ENCODE results near the gene ZFP62. TPM values are rescaled to one million over a fixed set of nuclear protein-coding genes. Genes with fewer than 3 reads are reported as not detected.

Gene ZFP62
- total RNA-seq, 1 experiment from 2014 or later, result 34.4 TPM

GRCh38 chr5:180801596-180802324 lies 59.3 kb downstream of the ZFP62 start:
- Mint-ChIP-seq H3K9me3 (ENCODE audit: unreplicated experiment) (no peaks in the 10 kb centered on the region), H3K36me3 (ENCODE audit: insufficient read depth, unreplicated experiment) (peaks cover 56% of the 10 kb centered on the region), H3K4me3 (ENCODE audit: unreplicated experiment) (peak overlapping the region; percentile 82), H3K4me1 (ENCODE audit: low read depth, unreplicated experiment) (peaks cover 37% of the 10 kb centered on the region), H3K27ac (ENCODE audit: unreplicated experiment) (peak overlapping the region; percentile 89), H3K27me3 (ENCODE audit: insufficient read depth, unreplicated experiment) (no peaks in the 10 kb centered on the region)
- Histone ChIP-seq H3K4me3 (ENCODE audit: low read depth, low read length) (peak overlapping the region; percentile 88), H3K9me3 (no peaks in the 10 kb centered on the region), H3K36me3 (ENCODE audit: control insufficient read depth, insufficient read depth, low read length) (no peaks in the 10 kb centered on the region; the same call in 1 of the 2 replicates), H3K4me1 (peaks cover 40% of the 10 kb centered on the region), H3K27me3 (replicated peaks; ENCODE audit: control insufficient read depth, insufficient read depth, low read length) (no peaks in the 10 kb centered on the region)
- ChIA-PET CTCF (interaction anchor here (0.5 to 1.5 kb wide), 3 partner anchors 16 to 383 kb away, joined by 3 to 11 read pairs (median 4); no protein-coding TSS in a partner anchor), POLR2A (interaction anchor here (0.8 to 2.3 kb wide), 3 partner anchors 9 to 29 kb away, joined by 8 to 11 read pairs (median 10); no protein-coding TSS in a partner anchor)
- DNase-seq, result no peak
- TSS peak; percentile 40 for BruUV-seq (replicated peaks)
- intact Hi-C loops (cut with micrococcal nuclease; ENCODE audit: unreplicated experiment), result loop anchor here (1.0 kb wide), 1 partner anchor 9 kb away; no protein-coding TSS in a partner anchor
- TF ChIP-seq CTCF (IDR thresholded peaks at IDR 0.05; ENCODE audit: insufficient read depth in 1 of 2, low read depth in 1 of 2, low read length in 1 of 2, severe bottlenecking in 1 of 2, unreplicated experiment in 1 of 2), result no peak

- intact Hi-C loops (cut with micrococcal nuclease; ENCODE audit: unreplicated experiment), result loop anchor here (2.0 kb wide), 1 partner anchor 15 kb away; no protein-coding TSS in a partner anchor
- H3K4me3 Mint-ChIP-seq (ENCODE audit: unreplicated experiment), result peak overlapping the region; percentile 82
- no peak for DNase-seq
Observed at GRCh38 chr5:180799902-180800801, 60.9 kb downstream of the ZFP62 start.

More at GRCh38 chr5:180799902-180800801, 60.9 kb downstream of the ZFP62 start:
- H3K36me3 ChIP-seq (ENCODE audit: control insufficient read depth, insufficient read depth, low read length), result no peaks in the 10 kb centered on the region; the same call in 1 of the 2 replicates
- H3K4me1 ChIP-seq, result peaks cover 40% of the 10 kb centered on the region
- Mint-ChIP-seq H3K27ac (ENCODE audit: unreplicated experiment) (no peak overlapping the region), H3K4me1 (ENCODE audit: low read depth, unreplicated experiment) (peaks cover 33% of the 10 kb centered on the region), H3K27me3 (ENCODE audit: insufficient read depth, unreplicated experiment) (no peaks in the 10 kb centered on the region), H3K36me3 (ENCODE audit: insufficient read depth, unreplicated experiment) (peaks cover 66% of the 10 kb centered on the region), H3K9me3 (ENCODE audit: unreplicated experiment) (no peaks in the 10 kb centered on the region)
- H3K4me3 ChIP-seq (ENCODE audit: low read depth, low read length), result no peak overlapping the region
- POLR2A ChIA-PET, result no interaction called here
- H3K9me3 ChIP-seq, result no peaks in the 10 kb centered on the region
- CTCF ChIA-PET, result interaction anchor here (1.0 kb wide), 1 partner anchor 14 kb away, joined by 3 read pairs; no protein-coding TSS in a partner anchor
- BruUV-seq (replicated peaks), result no TSS peak
- no peaks in the 10 kb centered on the region for H3K27me3 ChIP-seq (replicated peaks; ENCODE audit: control insufficient read depth, insufficient read depth, low read length)
- TF ChIP-seq CTCF (IDR thresholded peaks at IDR 0.05; ENCODE audit: insufficient read depth in 1 of 2, low read depth in 1 of 2, low read length in 1 of 2, severe bottlenecking in 1 of 2, unreplicated experiment in 1 of 2), result peak in 1 of 2 experiments; percentile 4

Data from Caco-2 (cell line).